ENCODE measurements around the gene EPHA10.

DNA sequence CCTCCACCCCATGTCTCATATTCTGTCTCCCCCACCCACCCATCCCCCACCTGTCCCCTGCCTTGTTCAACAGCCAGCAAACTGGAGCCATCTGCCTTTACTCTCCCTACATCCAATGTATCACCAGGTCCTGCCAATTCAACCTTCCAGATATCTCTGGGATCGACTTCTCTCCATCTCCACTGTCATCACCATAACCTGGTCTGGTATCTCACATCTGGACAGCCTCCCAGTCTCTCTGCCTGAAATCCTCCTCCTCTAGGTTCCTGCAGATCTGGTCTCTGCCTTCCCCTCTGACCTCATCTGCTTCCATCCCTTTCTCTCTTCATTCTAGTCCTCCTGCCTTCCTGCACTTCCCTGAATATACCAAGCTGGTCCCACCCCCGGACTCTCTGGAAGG, 94.8 kb downstream of the EPHA10 start:
- TF ChIP-seq, protein P1, sequence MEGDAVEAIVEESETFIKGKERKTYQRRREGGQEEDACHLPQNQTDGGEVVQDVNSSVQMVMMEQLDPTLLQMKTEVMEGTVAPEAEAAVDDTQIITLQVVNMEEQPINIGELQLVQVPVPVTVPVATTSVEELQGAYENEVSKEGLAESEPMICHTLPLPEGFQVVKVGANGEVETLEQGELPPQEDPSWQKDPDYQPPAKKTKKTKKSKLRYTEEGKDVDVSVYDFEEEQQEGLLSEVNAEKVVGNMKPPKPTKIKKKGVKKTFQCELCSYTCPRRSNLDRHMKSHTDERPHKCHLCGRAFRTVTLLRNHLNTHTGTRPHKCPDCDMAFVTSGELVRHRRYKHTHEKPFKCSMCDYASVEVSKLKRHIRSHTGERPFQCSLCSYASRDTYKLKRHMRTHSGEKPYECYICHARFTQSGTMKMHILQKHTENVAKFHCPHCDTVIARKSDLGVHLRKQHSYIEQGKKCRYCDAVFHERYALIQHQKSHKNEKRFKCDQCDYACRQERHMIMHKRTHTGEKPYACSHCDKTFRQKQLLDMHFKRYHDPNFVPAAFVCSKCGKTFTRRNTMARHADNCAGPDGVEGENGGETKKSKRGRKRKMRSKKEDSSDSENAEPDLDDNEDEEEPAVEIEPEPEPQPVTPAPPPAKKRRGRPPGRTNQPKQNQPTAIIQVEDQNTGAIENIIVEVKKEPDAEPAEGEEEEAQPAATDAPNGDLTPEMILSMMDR (IDR thresholded peaks at IDR 0.05) = no peak
- no peak for TF ChIP-seq POLR2AphosphoS5 (IDR thresholded peaks at IDR 0.05)

Measured in prostate gland (tissue), 2 donors.